A673 (cell line): ENCODE results near the gene COX5A. TPM values are rescaled to one million over a fixed set of nuclear protein-coding genes. Genes with fewer than 3 reads are reported as not detected.
A peak's percentile ranks its signal among the peaks of the same experiment; 100 is the strongest.

Experiments
- Bru-seq: library from RNA; stranded (reverse); fragments of 400-500 nt; gene quantifications from one replicate; lab custom pipeline; 2021; lab: Mats Ljungman, UMichigan
- BruChase-seq, 2 experiments: library from RNA; stranded (reverse); fragments of 400-500 nt; gene quantifications; one replicate each; lab custom pipeline; 2021; lab: Mats Ljungman, UMichigan
- BruUV-seq: library from RNA; stranded (reverse); fragments of 400-500 nt; replicated peaks from 2 replicates; lab custom pipeline; 2021; lab: Mats Ljungman, UMichigan
- CTCF ChIA-PET: fragments of 300-600 bp; sonication (Branson Sonifier 250); formaldehyde crosslinking; loops from one replicate; lab custom pipeline; 2022; ENCODE audit warnings: antibody characterized with exemption; lab: Charles Lee
- POLR2A ChIA-PET: fragments of 300-600 bp; sonication (Branson Sonifier 250); formaldehyde crosslinking; loops from one replicate; lab custom pipeline; 2022; ENCODE audit warnings: antibody characterized with exemption; ENCODE audit not compliant: low non-redundant PET; lab: Charles Lee
- DNase-seq: peaks from one replicate; pipeline ENCODE4 v3.0.0-alpha.2; 2015; ENCODE audit warnings: low spot score
- H3K27ac ChIP-seq: fragments of 200-600 bp; sonication (generic); 2 replicates; pipeline ENCODE4 v1.5.1; 2016; ENCODE audit warnings: mixed run types, low read depth, mild to moderate bottlenecking, mixed read lengths, antibody characterized with exemption, low read length; ENCODE audit not compliant: poor library complexity, severe bottlenecking
- H3K27me3 ChIP-seq: fragments of 200-600 bp; sonication (generic); replicated peaks from 2 replicates; pipeline ENCODE4 v1.6.1; 2017; ENCODE audit warnings: mixed run types, low read depth, mild to moderate bottlenecking, mixed read lengths, antibody characterized with exemption, low read length; ENCODE audit not compliant: insufficient read depth, poor library complexity
- H3K36me3 ChIP-seq: fragments of 200-600 bp; sonication (generic); 2 replicates; pipeline ENCODE4 v1.6.1; 2016; ENCODE audit warnings: mixed run types, mild to moderate bottlenecking, mixed read lengths, antibody characterized with exemption, low read length; ENCODE audit not compliant: insufficient read depth, poor library complexity, severe bottlenecking
- H3K4me1 ChIP-seq: fragments of 200-600 bp; sonication (generic); 2 replicates; pipeline ENCODE4 v1.6.1; 2017; ENCODE audit warnings: mixed run types, mild to moderate bottlenecking, mixed read lengths, antibody characterized with exemption, low read length; ENCODE audit not compliant: insufficient read depth, poor library complexity, severe bottlenecking
- H3K4me3 ChIP-seq: fragments of 200-600 bp; sonication (generic); 2 replicates; pipeline ENCODE4 v1.5.1; 2016; ENCODE audit warnings: low read depth, mixed run types, mild to moderate bottlenecking, mixed read lengths, low read length; ENCODE audit not compliant: poor library complexity, severe bottlenecking
- H3K9me3 ChIP-seq: fragments of 200-600 bp; sonication (generic); 2 replicates; pipeline ENCODE4 v1.6.1; 2016; ENCODE audit warnings: mixed run types, low read depth, mild to moderate bottlenecking, mixed read lengths, antibody characterized with exemption, low read length; ENCODE audit not compliant: poor library complexity, severe bottlenecking
- CTCF ChIP-seq: fragments of 300-800, 200-600 bp; sonication (generic); conservative IDR thresholded peaks from 2 replicates; pipeline ENCODE4 v1.5.1; 2017; ENCODE audit warnings: low read depth, mild to moderate bottlenecking, antibody characterized with exemption, low read length, moderate library complexity, mixed read lengths
- EZH2 ChIP-seq: fragments of 200-600 bp; sonication (generic); IDR thresholded peaks from 2 replicates; pipeline ENCODE4 v1.6.1; 2017; ENCODE audit warnings: borderline replicate concordance, low read depth, mild to moderate bottlenecking, mixed read lengths, antibody characterized with exemption, low read length; ENCODE audit not compliant: poor library complexity, severe bottlenecking
- intact Hi-C: fragments of 100-400 bp; cut with micrococcal nuclease; formaldehyde crosslinking; loops from one replicate; pipeline ENCODE4 v1.10.0; 2022; ENCODE audit not compliant: unreplicated experiment
- long read RNA-seq: library from polyadenylated mRNA; stranded (forward); transcript quantifications from one replicate; pipeline ENCODE4 v2.0.0, GENCODE V29; 2022
- total RNA-seq: library from RNA; stranded (reverse); gene quantifications from 2 replicates; pipeline ENCODE4 v1.2.3, GENCODE V29; 2021

COX5A gene
- total RNA-seq (354 and 357 TPM in 2 replicates), Bru-seq, nascent RNA (percentile 81 among the genes with signal in this experiment), BruChase-seq, experiment 1, labeled RNA remaining after a 2-hour chase (percentile 71 among the genes with signal in this experiment), BruChase-seq, experiment 2, labeled RNA remaining after a 6-hour chase (percentile 79 among the genes with signal in this experiment)
- long read RNA-seq, transcript COX5A-201 (5 exons, 1,268 nt), result major isoform, 276 of 315 reads
- long read RNA-seq, transcript COX5A-206 (4 exons, 571 nt), result minor isoform, 5 of 315 reads
- long read RNA-seq, transcript COX5A-204 (4 exons, 579 nt), result minor isoform, 8 of 315 reads
- long read RNA-seq, partial matches to known transcripts, result 10 of 315 reads
- long read RNA-seq, other reads (novel, unspliced or antisense), result 12 of 315 reads

DNA sequence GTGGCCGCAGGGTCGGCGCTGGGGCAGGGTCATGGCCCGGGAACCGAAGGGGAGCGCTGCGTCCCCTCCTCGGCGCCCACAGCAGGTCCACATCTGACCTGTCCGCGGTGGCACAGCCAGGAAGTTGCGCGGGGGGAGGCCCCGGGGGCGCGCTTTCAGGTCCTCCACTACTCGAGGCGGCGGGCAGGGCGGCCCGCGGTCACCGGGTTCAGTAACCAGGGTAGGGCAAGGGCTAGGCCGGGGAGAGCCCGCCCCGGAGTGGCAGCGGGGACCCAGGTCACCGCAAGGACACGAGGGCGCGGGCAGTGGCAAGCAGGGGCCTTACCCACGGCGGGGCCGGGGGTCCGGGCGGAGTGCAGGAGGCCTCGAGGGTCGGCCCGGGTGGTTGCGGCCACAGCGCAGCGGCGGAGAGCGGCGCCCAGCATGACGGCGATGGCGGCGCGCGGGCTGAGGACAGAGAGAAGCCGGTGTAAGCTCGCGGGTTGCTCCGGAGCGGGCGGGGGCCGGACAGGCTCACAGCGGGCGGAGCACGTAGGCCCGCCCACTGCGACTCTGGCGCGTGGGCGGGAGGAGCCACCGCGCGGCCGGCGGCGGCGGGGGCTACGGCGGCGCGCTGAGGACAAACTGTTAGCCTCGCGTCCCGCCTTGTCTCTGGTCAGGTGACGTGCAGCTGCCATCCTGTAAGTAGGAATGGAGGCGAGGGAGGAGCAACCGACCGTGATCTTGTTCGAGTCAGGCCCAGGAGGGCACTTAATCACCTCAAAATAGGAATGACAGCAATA lies at the start of gene COX5A:
TSS of gene COX5A (minus strand) at position 484 of the 782 bp plus-strand sequence. CDS start at position 425, 59 bp downstream.
- DNase-seq, result peak; percentile 98
- no TSS peak for BruUV-seq
- Histone ChIP-seq H3K4me1 (peaks cover 3% of the 10 kb centered on the region), H3K9me3 (no peaks in the 10 kb centered on the region), H3K4me3 (peak within 1 kb of the TSS; percentile 90), H3K36me3 (no peaks in the 10 kb centered on the region), H3K27ac (peak within 1 kb of the TSS; percentile 97), H3K27me3 (no peaks in the 10 kb centered on the region)
- ChIA-PET POLR2A (no interaction called here), CTCF (interaction anchor here (0.6 kb wide), 1 partner anchor 1969 kb away, joined by 3 read pairs; no protein-coding TSS in a partner anchor)
- intact Hi-C loops, result no loop called here
- TF ChIP-seq EZH2, result no peak
- no peak for TF ChIP-seq CTCF

DNA sequence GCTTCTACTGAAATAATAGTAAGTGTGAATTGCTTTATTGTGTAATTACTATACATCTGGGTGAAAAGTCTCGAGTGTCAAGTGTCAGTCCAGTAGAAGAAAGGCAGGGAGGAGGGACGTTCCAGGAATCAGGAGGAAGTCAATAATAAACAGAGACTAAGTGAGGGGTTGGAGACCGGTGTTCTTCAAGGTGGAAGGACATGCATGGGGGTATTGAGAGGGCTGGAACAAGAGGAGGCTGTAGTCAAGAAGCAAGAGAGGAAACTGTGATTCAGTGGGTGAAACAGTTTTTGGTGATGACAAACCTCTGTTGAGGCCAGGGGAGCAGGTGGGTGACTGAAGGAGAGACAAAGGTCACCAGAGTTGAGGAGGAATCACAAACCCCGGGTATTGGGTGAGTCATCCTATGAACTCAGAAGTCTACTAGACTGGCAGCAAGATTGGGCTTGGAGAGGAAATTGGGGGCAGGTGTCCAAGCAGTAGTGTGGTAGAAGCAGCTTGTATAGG lies 45.9 kb upstream of the COX5A start:
- intact Hi-C loops, result no loop called here
- CTCF ChIA-PET, result no interaction called here
- POLR2A ChIA-PET, result no interaction called here
- H3K27ac ChIP-seq, result no peak overlapping the region
- no peak overlapping the region for H3K4me3 ChIP-seq
- H3K9me3 ChIP-seq, result no peaks in the 10 kb centered on the region
- BruUV-seq, result no TSS peak
- H3K36me3 ChIP-seq, result no peaks in the 10 kb centered on the region
- H3K4me1 ChIP-seq, result no peaks in the 10 kb centered on the region
- no peak for TF ChIP-seq EZH2
- no peak for TF ChIP-seq CTCF
- no peak for DNase-seq
- no peaks in the 10 kb centered on the region for H3K27me3 ChIP-seq

DNA sequence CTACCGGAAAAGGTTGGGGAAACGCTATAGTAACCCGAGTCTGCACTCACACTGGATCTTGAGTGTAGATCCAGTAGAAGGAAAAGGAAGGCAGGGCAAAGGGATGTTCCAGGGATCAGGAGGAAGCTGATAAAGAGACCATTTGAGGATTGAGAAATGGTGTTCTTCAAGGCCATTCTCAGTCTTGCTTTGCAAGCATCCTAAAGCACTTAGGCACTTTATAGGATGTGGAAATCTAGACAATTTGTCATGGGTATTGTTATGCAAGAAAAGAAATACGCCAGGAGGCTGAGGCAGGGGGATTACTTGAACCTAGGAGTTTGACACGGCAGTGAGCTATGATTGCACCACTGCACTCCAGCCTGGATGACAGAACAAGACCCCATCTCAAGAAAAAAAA lies 44.3 kb upstream of the COX5A start:
- no peak overlapping the region for H3K27ac ChIP-seq
- no peaks in the 10 kb centered on the region for H3K27me3 ChIP-seq
- no peak overlapping the region for H3K4me3 ChIP-seq
- POLR2A ChIA-PET, result no interaction called here
- TF ChIP-seq CTCF, result no peak
- TF ChIP-seq EZH2, result no peak
- no TSS peak for BruUV-seq
- intact Hi-C loops, result no loop called here
- no peaks in the 10 kb centered on the region for H3K4me1 ChIP-seq
- H3K9me3 ChIP-seq, result no peaks in the 10 kb centered on the region
- H3K36me3 ChIP-seq, result no peaks in the 10 kb centered on the region
- CTCF ChIA-PET, result no interaction called here
- DNase-seq, result no peak
